Sigmoid colon (tissue), 7 donors: ENCODE data around the gene MILR1. TPM values are rescaled to one million over a fixed set of nuclear protein-coding genes. Genes with fewer than 3 reads are reported as not detected.
A peak's percentile ranks its signal among the peaks of the same experiment; 100 is the strongest.

Source experiments
- DNase-seq: peaks from one replicate; pipeline ENCODE4 v3.0.0-alpha.2; 2019
- H3K27ac ChIP-seq, 4 donors: fragments of 200-600 bp; sonication (generic); one replicate each; pipeline ENCODE4 v1.5.1; 2016 to 2019; ENCODE audit warnings: mild to moderate bottlenecking in 1 of 4
- H3K27me3 ChIP-seq, 3 donors: fragments of 200-600 bp; sonication (generic); one replicate each; pipeline ENCODE4 v1.5.1; 2019; ENCODE audit warnings: mild to moderate bottlenecking in 1 of 3
- H3K36me3 ChIP-seq, 4 donors: fragments of 200-600 bp; sonication (generic); one replicate each; pipeline ENCODE4 v1.5.1; 2016 to 2019
- H3K4me1 ChIP-seq, 4 donors: fragments of 200-600 bp; sonication (generic); one replicate each; pipeline ENCODE4 v1.5.1; 2017 to 2019
- H3K4me3 ChIP-seq, 4 donors: fragments of 200-600 bp; sonication (generic); one replicate each; pipeline ENCODE4 v1.5.1; 2017 to 2019; ENCODE audit warnings: mild to moderate bottlenecking in 2 of 4, moderate library complexity in 1 of 4
- H3K9me3 ChIP-seq, 4 donors: fragments of 200-600 bp in 3 of 4; sonication (generic) in 3 of 4; one replicate each; pipeline versions ENCODE4 v1.5.1 to v1.6.1; 2013 to 2019
- CTCF ChIP-seq, 4 experiments: fragments of 450-650 bp in 3 of 4; fragments of 200-600 bp in 1 of 4; IDR thresholded peaks; one replicate each; pipeline ENCODE4 v1.5.1; 2016 to 2019; ENCODE audit warnings: antibody characterized with exemption in 4 of 4, mild to moderate bottlenecking in 3 of 4, moderate library complexity in 2 of 4
- EP300 ChIP-seq, 4 donors: sonication (generic); formaldehyde crosslinking; IDR thresholded peaks; one replicate each; pipeline ENCODE4 v1.6.1; 2017; ENCODE audit warnings: antibody characterized with exemption in 4 of 4
- POLR2A ChIP-seq, 2 donors: fragments of 450-650 bp; IDR thresholded peaks; one replicate each; pipeline ENCODE4 v1.6.1; 2016; ENCODE audit warnings: antibody characterized with exemption in 2 of 2, mild to moderate bottlenecking in 2 of 2, moderate library complexity in 2 of 2
- POLR2AphosphoS5 ChIP-seq, 4 donors: sonication (generic); formaldehyde crosslinking; IDR thresholded peaks; one replicate each; pipeline ENCODE4 v1.6.1; 2017; ENCODE audit warnings: antibody characterized with exemption in 4 of 4
- WGBS, 2 donors: extraction: QIAGEN DNeasy Blood & Tissue Kit; methylation state at CpG; one replicate each; pipeline ENCODE4 v1.1.7; 2013; 5-methylcytosine and 5-hydroxymethylcytosine counted together
- intact Hi-C: fragments of 100-400 bp; cut with DNase I; formaldehyde crosslinking; loops from one replicate; pipeline ENCODE4 v1.15.1; 2023
- polyA plus RNA-seq, 3 donors: library from polyadenylated mRNA; stranded (reverse); fragments of 200-250 nt; gene quantifications; one replicate each; pipeline ENCODE4 v1.2.3, GENCODE V29; 2013
- total RNA-seq, 4 donors: library from RNA; depleted of rRNA; stranded (reverse); fragments of >200 nt; gene quantifications; one replicate each; pipeline ENCODE4 v1.1.0, GENCODE V29; 2016
- donor health status: healthy with polysubstance abuse.
- donor health status: Bipolar disorder and iron deficiency.
- donor health status: healthy.

Gene MILR1
- total and polyA plus RNA-seq, 7 donors, result 1.8 to 7.8 (median 4.4) TPM

DNA sequence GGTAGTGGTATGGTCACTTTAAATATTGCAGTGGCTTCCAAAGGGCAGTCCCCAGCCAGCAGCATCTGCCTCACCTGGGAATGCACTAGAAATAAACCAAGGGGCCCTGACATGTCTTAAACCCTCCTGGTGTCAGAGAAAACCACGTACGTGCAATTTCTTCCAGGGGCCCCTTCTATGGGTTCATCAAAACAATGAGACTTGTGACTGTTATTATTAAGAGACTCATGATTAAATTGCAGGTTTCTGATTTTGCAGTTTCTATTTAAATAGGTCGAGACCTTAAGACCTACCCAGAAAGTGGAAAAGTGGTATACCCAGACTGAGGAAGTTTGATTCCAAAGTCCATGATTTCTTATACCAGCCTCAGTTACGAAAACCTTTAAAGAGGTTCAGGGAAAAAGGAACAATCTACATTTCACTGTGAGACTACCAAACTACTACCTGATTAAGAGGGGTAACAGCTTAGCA lies 48.7 kb downstream of the MILR1 start:
- intact Hi-C loops, result no loop called here
- DNase-seq, result no peak
- Histone ChIP-seq H3K36me3 (peaks cover 30 to 58% (median 45%) of the 10 kb centered on the region in 4 donors), H3K27ac (peak overlapping the region; percentile 76 to 87 (median 82)), H3K4me3 (peak overlapping the region; percentile 56 to 76 (median 69)), H3K4me1 (peaks cover 0 to 77% (median 52%) of the 10 kb centered on the region in 4 donors), H3K27me3 (no peaks in the 10 kb centered on the region), H3K9me3 (no peaks in the 10 kb centered on the region)
- no peak for TF ChIP-seq EP300 (IDR thresholded peaks at IDR 0.05)
- no peak for TF ChIP-seq POLR2AphosphoS5 (IDR thresholded peaks at IDR 0.05)
- no peak for TF ChIP-seq CTCF (IDR thresholded peaks at IDR 0.05)
- TF ChIP-seq POLR2A (IDR thresholded peaks at IDR 0.05), result no peak
- WGBS, 2 donors, result 15 to 35% methylated on average over 4 of the region's 4 CpGs

DNA sequence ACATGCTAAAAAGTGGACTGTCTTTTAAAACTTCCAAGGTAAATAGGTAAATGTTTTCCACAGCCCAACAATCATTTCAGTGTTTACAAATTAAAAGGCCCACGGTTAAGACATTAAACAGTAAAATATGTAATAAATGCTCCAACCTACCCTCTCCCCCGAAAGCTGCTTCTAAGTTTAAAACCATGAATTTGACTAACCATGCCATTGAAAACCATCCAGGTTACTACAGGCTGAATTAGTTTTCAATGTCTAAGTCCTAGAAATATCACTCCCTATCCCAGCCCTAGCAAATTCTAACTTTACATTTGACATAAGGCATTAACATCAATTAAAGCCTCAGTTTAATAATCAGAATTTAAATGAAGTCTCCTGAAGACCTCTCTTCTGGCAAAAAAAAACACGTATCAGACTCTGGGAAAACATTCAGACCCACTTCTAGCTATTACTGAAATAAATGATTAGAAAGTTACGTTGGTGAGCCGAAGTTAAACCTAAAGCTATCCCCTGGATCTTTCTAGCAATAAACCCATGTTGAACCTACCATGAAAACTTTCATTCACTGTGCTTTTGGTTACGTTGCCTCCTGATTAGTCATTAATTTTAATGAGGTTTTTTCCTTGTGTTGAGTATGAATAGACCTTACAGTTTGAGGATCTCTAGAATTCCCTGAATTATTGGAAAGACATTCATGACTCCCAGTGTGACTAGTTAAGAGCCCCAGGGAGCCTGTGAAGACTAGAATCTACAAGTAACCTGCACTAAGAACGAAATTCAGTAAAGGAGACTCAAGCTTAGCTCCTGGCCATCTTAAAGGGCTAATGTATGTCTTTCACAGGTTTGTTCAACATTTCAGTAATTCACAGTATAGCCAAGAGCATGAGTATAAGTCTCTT lies 49.6 kb downstream of the MILR1 start:
- peaks cover 40 to 59% (median 55%) of the 10 kb centered on the region in 4 donors for H3K36me3 ChIP-seq
- H3K27me3 ChIP-seq, result no peaks in the 10 kb centered on the region
- no peaks in the 10 kb centered on the region for H3K9me3 ChIP-seq
- peaks cover 0 to 87% (median 62%) of the 10 kb centered on the region in 4 donors for H3K4me1 ChIP-seq
- no peak for DNase-seq
- intact Hi-C loops, result no loop called here
- no peak overlapping the region for H3K4me3 ChIP-seq
- peak overlapping the region in 3 of 4 donors; percentile 76 to 87 (median 86) for H3K27ac ChIP-seq
- 53 to 67% methylated on average over 7 of the region's 7 CpGs for WGBS, 2 donors
- TF ChIP-seq POLR2AphosphoS5 (IDR thresholded peaks at IDR 0.05) (peak in 1 of 4 donors; percentile 17), POLR2A (IDR thresholded peaks at IDR 0.05) (no peak), CTCF (IDR thresholded peaks at IDR 0.05) (no peak)

- H3K4me3 ChIP-seq, result no peak overlapping the region
- intact Hi-C loops, result loop anchor here (10.0 kb wide), 1 partner anchor 355 kb away; no protein-coding TSS in a partner anchor
These were observed 51.0 kb downstream of the MILR1 start for GRCh38 chr17:64499805-64500486.

GRCh38 chr17:64500487-64500859 lies 51.6 kb downstream of the MILR1 start:
- Histone ChIP-seq H3K4me3 (no peak overlapping the region), H3K36me3 (peaks cover 50 to 71% (median 62%) of the 10 kb centered on the region in 4 donors), H3K4me1 (peaks cover 0 to 81% (median 62%) of the 10 kb centered on the region in 4 donors), H3K9me3 (no peaks in the 10 kb centered on the region), H3K27ac (peak overlapping the region in 1 of 4 donors; percentile 5), H3K27me3 (no peaks in the 10 kb centered on the region)
- no peak for DNase-seq
- TF ChIP-seq EP300 (IDR thresholded peaks at IDR 0.05) (no peak), POLR2A (IDR thresholded peaks at IDR 0.05) (no peak), POLR2AphosphoS5 (IDR thresholded peaks at IDR 0.05) (no peak), CTCF (IDR thresholded peaks at IDR 0.05) (no peak)
- 91 to 94% methylated on average over 8 of the region's 8 CpGs for WGBS, 2 donors
- intact Hi-C loops, result loop anchor here (10.0 kb wide), 1 partner anchor 356 kb away; no protein-coding TSS in a partner anchor

More at GRCh38 chr17:64499805-64500486, 51.0 kb downstream of the MILR1 start:
- H3K4me1 ChIP-seq, result peaks cover 0 to 86% (median 68%) of the 10 kb centered on the region in 4 donors
- peaks cover 50 to 71% (median 62%) of the 10 kb centered on the region in 4 donors for H3K36me3 ChIP-seq
- H3K9me3 ChIP-seq, result no peaks in the 10 kb centered on the region
- TF ChIP-seq CTCF (IDR thresholded peaks at IDR 0.05) (no peak), POLR2AphosphoS5 (IDR thresholded peaks at IDR 0.05) (peak in 1 of 4 donors; percentile 30)
- DNase-seq, result no peak
- WGBS, 2 donors, result 87 to 88% methylated on average over 6 of the region's 6 CpGs
- H3K27ac ChIP-seq, result peak overlapping the region in 1 of 4 donors; percentile 5
- no peaks in the 10 kb centered on the region for H3K27me3 ChIP-seq
